ENCODE data around the gene SCYGR4.

SCYGR4 gene

DNA sequence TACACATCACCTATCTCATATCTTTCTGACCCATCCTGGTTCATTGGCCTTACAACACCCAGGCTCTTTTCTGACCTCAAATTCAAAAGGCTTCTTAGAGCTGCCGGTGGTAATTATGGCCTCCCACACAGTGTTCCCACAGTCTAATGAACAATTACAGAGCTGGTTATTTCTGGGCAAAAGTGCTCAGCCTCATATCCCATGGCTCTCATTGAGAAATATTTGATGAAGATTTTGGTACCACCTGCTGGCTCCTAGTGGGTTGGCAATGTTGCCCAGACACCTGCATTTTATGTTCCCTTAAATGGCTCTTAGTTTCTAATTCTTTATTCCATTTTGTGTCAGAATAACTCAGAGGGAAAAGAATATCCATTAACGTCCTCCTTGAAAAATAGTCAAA, 38.7 kb upstream of the SCYGR4 start:
- in situ Hi-C loops (cut with MboI; ENCODE audit: low pct_unique_long_range_greater_than_20kb, low sequenced_read_pairs, unreplicated experiment) = no loop called here
- DNase-seq (ENCODE audit: low spot score) = no peak
- TF ChIP-seq, protein P1, sequence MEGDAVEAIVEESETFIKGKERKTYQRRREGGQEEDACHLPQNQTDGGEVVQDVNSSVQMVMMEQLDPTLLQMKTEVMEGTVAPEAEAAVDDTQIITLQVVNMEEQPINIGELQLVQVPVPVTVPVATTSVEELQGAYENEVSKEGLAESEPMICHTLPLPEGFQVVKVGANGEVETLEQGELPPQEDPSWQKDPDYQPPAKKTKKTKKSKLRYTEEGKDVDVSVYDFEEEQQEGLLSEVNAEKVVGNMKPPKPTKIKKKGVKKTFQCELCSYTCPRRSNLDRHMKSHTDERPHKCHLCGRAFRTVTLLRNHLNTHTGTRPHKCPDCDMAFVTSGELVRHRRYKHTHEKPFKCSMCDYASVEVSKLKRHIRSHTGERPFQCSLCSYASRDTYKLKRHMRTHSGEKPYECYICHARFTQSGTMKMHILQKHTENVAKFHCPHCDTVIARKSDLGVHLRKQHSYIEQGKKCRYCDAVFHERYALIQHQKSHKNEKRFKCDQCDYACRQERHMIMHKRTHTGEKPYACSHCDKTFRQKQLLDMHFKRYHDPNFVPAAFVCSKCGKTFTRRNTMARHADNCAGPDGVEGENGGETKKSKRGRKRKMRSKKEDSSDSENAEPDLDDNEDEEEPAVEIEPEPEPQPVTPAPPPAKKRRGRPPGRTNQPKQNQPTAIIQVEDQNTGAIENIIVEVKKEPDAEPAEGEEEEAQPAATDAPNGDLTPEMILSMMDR (IDR thresholded peaks at IDR 0.05; ENCODE audit: extremely low read depth, insufficient read depth, missing control alignments) = no peak

DNA sequence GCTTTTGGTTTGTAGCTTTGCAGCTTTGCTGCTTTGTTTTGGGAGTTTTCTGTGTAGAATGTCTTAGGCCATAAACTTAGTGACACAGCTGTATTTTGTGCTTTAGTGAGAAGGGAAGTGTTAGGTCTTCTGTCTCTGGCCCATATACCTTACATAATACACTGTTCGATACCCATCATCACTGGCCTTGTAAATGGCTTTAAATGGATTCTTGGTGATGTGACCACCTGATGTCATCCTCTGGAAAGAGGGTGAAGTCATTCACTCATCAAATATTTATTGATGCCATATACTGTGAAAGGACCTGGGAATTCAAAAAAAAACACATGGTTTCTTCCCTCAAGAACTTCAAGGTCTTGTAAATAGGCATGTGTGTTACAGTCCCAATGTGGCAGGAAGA, 37.5 kb upstream of the SCYGR4 start:
- DNase-seq (ENCODE audit: low spot score) = no peak
- TF ChIP-seq, protein P1 (IDR thresholded peaks at IDR 0.05; ENCODE audit: extremely low read depth, insufficient read depth, missing control alignments) = no peak
- in situ Hi-C loops (cut with MboI; ENCODE audit: low pct_unique_long_range_greater_than_20kb, low sequenced_read_pairs, unreplicated experiment) = no loop called here

DNA sequence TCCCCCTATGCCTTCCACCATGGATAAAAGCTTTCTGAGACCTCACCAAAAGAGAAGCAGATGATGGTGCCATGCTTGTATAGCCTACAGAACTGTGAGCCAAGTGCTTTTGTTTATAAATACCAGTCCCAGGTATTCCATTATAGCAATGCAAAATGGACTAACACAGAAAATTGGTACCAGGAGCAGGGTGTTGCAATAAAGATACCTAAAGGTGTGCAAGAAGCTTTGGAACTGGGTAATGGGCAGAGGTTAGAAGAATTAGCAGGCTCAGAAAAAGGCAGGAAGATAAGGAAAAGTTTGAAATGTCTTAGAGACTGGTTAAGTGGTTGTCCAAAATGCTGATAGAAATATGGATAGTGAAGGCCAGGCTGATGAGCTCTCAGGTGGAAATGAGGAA, 34.9 kb upstream of the SCYGR4 start:
- in situ Hi-C loops (cut with MboI; ENCODE audit: low pct_unique_long_range_greater_than_20kb, low sequenced_read_pairs, unreplicated experiment) = no loop called here
- DNase-seq (ENCODE audit: low spot score) = no peak
- TF ChIP-seq, protein P1 (IDR thresholded peaks at IDR 0.05; ENCODE audit: extremely low read depth, insufficient read depth, missing control alignments) = no peak

DNA sequence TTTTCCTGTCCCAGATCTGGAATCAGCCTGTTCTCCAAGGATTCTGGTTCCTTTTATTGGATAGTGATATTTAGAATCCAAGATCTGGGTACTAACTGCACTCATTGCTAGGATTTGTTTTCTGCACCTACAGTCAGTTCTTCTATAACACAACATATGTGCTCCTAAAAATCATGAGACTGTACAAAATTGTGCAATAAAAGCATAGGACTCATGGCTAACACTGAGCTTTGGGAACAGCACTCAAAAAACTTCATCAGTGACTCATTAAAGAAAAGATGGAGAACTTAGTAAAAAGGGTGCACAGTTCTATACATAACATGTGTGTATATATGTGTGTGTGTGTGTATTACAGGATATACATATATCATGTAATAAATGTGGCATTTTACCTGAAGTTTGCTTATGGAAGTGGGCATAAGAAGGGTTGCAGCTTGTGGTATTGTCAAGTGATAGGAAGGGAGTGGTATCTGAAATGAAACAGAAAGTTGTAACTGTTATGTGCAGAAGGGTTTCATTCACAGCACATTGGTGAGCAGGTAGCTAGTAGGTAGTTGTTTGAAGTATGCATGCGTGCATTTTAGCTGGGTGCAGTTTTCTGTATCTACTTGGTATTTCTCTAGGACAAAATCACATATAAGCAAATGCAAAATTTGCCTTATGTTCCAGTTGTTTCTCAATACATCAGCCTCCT, 24.5 kb upstream of the SCYGR4 start:
- no peak for DNase-seq (ENCODE audit: low spot score)
- TF ChIP-seq, protein P1 (IDR thresholded peaks at IDR 0.05; ENCODE audit: extremely low read depth, insufficient read depth, missing control alignments) = no peak
- in situ Hi-C loops (cut with MboI; ENCODE audit: low pct_unique_long_range_greater_than_20kb, low sequenced_read_pairs, unreplicated experiment) = no loop called here

DNA sequence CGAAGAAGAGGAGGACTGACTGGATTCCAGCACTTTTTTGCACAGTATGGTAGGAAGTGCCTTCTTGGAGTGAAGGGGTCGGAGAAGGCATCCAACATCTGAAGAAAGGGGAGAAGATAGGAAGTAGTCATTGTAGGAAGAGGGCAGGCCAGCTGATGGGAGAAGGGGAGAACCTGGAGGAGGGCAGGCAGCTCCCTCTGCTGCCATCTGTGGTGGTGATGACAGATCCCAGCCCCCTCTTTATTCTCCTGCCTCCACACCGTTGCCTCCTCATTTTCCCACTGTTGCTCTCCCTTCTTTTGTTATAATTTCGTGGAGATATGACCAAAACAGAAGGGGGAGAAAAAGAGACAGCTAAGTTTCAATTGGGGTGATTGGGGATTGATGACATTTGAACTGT, 21.5 kb upstream of the SCYGR4 start:
- in situ Hi-C loops (cut with MboI; ENCODE audit: low pct_unique_long_range_greater_than_20kb, low sequenced_read_pairs, unreplicated experiment) = no loop called here
- no peak for DNase-seq (ENCODE audit: low spot score)
- TF ChIP-seq, protein P1 (IDR thresholded peaks at IDR 0.05; ENCODE audit: extremely low read depth, insufficient read depth, missing control alignments) = no peak

DNA sequence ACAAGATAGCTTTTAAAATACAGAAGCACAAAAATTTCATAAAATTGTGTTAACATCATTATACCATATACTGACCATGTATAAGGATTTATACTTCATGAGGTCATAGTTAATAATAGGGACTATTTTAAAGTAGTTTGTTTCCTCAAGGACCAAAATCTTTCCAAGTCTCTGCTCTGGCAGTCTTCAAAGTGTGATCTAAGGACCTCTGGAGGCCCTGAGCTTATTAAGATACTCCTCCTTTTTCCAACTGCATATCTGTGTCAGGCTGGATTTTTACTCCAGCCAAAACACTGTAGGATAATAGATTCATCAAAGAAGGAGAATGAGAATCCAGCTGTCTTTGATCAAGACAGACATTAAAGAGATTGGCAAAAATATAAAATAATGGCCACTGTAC, 20.3 kb upstream of the SCYGR4 start:
- no peak for DNase-seq (ENCODE audit: low spot score)
- TF ChIP-seq, protein P1 (IDR thresholded peaks at IDR 0.05; ENCODE audit: extremely low read depth, insufficient read depth, missing control alignments) = no peak
- in situ Hi-C loops (cut with MboI; ENCODE audit: low pct_unique_long_range_greater_than_20kb, low sequenced_read_pairs, unreplicated experiment) = no loop called here

Measured in GM13977 (cell line).